Germinal center (tissue), 1 donor: ENCODE results near the gene LKAAEAR1.

Experiments
- DNase-seq: peaks from one replicate; pipeline ENCODE4 v3.0.0; 2012; ENCODE audit warnings: mixed read lengths, low spot score

Gene LKAAEAR1

DNA sequence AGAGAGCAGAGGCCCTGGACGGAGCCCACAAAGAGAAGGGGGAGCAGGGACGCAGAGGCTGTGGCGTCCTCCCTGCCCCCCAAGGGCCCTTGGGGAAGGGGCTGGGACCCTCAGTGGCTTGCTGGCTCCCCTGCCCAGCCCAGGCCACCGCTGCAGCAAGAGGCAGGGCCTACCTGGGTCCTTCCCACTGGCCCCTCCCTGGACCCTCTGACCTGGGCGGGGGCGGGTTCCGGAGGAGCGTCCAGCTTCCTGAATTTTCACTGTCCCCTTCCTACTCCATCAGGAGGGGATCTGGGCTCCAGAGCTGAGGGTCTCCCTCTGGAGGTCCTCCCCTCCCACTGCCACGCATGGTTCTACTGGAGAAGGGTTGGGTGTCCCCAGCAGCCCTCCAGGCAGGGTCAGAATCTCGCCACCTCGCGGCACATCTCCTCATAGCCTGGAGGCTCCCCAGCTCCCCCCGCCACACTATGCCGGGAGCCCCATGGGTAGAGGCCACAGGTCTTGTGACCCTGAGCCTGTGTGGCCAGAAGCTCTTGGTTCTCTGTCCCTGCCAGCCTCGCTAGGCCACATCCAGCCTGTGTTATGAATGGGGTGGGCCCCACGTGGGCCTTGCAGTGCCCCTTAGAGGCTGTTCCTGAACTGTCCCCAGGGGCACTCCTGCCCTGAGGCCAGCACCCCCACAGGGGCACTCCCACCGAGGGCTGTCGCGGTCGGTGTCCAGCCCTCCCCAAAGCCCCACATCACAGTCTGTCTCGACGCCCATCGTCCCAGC lies 33.8 kb downstream of the LKAAEAR1 start:
- no peak for DNase-seq

DNA sequence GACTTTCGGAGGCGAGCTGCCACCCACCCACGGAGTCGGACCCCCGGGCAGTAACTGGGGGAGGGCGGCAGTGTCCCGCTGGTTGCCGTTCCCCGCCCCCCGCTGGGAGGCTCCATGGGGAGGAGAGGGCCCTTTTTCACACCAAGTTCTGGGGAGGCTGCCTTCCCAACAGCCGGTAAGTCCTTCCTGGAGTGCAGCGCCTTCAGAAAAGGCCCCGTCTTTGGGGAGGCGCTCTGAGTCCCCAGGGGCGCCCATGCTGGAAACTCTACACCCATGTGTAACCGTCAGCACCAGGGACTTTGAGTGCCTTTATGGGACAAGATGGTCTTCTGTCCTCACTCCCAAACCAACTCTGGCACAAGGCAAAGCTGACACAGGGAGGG lies 34.3 kb downstream of the LKAAEAR1 start:
- no peak for DNase-seq

DNA sequence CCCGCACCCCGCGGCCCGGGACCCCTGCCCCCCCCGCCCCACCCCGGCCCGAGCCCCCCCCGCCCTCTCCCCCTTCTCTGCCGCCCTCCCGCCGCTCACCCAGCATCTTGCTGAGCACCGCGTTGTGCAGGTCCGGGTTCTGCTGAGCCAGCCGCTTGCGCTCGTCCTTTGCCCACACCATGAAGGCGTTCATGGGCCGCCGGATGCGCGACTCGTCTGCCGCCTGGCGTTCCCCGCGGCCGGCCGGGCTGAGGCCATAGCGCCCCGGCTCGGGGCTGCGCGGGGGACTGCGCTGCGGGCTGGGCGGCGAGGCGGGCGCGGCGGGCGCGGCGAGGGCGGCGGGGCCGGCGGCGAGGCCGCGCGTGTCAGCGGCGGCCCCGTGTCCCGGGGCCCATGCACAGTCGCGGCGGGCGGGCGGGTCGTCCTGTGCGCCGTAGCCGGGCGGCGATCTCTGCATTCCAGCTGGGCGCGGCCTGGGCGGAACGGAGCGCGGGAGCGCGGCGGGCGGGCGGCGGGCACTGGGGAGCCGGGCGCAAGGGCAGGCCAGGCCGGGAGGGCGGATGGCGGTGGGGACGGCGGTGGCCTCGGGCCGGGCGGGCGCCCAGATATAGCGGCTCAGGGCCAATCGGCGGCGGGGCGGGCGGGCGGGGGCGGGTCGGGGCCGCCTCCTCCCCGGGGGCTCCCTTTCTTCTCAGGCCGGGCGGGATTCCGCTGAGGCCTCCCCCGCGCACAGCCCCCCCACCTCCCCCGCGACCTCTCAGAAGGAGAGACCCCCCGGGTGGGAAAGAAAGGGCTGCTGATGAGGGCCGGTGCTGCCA lies 34.9 kb downstream of the LKAAEAR1 start, which contains the start of gene SOX18:
TSS of gene SOX18 (minus strand) at position 580 of the 818 bp plus-strand sequence. CDS start at position 457, 123 bp downstream.
- DNase-seq: no peak

DNA sequence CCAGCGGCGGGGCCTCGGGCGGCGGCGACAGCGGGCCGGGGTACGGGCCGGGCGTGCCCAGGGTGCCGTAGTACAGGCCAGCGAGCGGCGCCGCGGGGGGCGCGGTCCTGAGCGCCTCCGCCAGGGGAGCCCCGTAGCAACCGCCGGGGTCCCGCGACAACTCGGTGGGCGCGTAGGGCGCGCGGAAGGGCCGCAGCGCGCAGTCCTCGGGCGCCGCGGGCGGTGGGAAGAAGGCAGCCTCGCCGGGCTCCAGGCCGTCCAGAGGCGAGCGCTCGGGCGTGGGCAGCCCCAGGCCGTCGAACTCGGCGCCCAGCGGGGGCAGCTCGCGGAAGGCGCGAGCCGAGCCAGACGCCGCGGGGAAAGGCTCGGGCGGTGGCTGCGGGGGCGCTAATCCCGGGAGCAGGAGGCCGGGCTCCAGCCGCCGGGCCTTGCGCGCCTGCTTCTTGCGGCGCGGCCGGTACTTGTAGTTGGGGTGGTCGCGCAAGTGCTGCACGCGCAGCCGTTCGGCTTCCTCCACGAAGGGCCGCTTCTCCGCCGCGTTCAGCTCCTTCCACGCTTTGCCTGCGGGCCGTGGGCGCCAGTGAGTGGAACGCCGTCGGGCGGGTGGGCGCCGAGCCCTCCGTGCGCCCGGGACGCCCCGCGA lies 35.7 kb downstream of the LKAAEAR1 start:
- DNase-seq: no peak

DNA sequence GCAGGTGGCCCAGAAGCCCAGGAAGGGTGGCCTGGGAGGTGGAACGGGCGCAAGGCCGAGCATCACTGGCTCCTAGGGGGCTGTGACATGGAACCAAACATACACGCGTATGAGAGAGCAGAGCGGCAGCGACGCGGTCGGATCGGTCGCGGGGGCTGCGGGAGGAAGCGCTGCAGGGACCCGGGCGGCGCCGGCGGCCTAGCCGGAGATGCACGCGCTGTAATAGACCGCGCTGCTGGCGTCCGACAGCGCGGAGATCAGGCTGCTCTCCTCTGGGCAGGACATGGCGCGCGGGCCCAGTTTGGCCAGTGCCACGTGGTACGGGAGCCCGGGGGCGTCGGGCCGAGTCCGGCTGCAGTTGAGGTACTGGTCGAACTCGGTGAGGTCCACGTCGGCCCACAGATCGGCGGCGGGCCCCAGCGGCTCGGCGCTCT lies 36.2 kb downstream of the LKAAEAR1 start:
- no peak for DNase-seq

DNA sequence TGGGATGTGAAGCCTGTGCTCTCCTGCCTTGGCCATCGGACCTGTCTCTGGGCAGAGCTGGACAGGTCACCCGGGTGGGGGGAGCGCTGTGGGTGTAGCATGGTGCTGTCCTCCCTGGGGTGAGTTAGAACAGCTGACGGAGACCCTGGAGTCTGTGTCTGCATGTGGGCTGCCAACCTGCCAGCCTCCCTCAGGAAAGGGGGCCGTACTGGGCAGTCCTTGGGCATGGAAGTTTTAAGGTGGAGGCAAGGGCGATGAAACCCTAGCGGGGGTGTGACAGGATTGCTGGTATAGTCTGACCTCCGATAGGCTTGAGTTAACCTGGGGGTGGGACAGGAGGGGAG lies 37.2 kb downstream of the LKAAEAR1 start:
- no peak for DNase-seq

DNA sequence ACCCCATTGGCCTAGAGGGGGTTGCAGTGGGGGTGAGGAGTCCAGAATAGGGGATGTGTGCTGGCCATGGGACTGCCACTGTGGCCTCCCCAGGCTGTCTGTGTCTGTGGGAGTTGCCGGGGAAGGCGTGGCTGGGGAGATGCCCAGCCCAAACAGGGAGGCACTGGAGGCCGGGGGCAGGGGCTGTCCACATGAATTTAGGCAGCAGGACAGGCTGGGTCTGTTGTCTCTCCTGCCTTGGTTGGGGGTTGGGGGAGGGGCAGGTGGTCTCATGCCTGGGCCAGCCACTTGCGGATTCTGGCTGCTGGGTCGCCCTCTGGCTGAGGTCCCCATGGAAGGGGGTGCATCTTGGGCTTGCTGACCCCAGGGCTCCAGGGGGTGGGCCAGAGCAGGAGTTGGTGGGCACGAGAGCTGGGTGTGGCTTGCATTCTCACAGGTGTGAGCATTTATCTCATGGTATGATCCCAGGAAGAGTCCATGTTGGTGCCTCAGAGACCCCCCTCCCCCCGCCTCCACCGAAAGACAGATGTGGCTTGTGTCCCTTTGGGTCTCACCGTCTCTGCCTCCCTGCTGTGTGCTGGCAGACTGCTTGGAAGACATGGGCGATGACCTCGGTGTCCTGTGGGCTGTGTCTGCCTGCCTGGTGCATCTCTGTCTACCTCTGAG lies 38.7 kb downstream of the LKAAEAR1 start:
- no peak for DNase-seq

DNA sequence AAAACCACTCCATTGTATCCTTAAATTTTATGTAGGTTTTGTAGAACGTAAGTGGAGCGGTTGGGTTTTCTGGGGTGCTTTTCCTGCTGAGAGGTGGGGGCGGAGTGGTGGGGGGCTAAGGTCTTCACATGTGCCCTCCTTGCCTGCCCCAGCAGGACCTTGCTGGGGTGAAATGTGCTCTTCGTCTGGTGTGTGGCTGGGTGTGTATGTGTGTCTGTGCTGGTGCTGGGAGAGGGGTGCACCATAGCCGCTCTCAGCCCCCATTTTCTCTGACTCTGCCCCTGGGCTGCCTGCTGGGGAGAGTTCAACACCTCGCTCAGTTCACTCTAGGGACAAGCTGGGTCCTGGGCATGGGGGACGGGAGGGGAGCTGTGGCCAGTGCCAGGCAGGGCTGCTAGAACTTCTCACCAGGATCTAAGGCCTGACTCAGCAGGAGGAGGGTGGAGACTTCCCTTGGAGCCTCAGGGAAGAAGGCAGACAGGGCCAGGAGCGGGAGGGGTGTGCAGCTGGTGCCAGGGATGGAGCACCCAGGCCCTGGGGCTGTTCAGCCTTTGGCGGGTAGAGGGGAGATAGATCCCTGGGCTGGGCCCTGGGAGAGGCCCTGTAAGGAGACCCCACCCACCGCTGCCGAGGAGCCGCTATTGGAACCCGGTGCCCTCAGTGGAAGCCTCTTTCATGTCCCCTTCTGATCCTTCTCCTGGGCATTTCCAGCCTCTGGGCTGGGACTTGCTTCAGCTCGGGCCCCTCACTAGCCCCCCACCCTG lies 39.5 kb downstream of the LKAAEAR1 start:
- DNase-seq: no peak

DNA sequence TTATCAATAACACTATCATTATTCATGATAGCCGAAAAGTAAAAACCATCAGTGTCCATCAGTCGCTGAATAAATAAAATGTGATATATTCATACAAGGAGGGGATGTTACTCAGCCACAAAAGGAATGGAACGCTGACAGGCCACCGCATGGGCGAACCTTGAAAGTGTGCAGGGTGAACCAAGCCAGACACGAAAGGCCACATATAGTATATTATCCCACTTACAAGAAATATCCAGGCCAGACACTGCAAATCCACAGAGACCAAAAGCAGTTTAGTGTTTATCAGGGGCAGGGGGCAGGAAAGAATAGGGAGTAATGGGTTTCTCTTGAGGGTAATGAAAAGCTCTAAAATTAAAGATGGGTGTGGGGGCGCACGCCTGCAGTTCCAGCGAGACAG lies 40.4 kb downstream of the LKAAEAR1 start:
- DNase-seq: no peak

DNA sequence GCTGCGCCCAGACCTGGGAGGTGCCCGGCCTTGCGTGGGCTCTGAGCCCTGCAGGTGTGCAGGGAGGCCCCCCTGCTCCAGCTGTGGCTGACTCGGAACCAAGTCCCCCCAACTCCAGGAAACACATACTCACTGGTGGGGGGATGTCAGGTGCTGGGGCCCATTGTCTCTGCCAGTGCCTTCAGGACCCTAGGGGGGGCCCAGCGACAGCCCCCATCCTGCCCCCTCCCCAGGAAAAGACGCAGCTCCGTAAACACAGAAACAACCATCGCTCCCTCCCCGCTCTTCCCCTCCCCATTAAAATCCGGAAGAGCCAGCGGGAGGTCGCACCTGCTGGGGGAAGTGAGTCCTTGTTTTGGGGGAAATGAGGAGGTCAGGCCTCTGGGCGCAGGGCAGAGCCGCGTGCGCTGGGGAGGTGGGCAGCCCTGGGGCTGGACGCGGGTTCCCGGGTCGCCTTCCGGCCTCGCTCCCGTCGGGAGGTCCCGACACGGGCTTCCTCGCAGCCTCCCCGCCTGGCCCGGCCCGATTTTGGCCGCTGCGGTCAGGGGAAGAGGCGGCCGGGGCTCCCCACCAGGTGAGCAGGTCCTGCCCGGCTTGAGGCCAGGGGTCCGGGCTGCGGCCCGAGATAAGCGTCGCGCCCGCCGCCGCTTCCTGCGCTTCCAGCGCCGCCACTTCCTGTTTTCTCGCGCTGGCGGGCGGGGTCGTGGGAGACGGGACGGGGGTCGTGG lies 42.0 kb downstream of the LKAAEAR1 start:
- no peak for DNase-seq

DNA sequence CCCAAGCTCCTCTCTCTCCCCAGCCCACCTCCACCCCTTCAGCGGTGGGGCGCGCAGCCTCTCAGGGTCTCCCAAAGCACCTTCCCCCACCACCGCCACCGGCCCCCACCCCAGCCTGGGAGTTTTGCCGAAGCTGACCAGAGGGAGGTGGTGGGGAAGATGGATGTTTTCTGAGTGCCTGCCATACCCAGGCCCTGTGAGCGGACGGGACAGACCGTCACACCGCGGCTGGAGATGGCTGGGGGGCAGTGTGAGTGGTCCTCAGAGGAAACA lies 42.5 kb downstream of the LKAAEAR1 start:
- no peak for DNase-seq

DNA sequence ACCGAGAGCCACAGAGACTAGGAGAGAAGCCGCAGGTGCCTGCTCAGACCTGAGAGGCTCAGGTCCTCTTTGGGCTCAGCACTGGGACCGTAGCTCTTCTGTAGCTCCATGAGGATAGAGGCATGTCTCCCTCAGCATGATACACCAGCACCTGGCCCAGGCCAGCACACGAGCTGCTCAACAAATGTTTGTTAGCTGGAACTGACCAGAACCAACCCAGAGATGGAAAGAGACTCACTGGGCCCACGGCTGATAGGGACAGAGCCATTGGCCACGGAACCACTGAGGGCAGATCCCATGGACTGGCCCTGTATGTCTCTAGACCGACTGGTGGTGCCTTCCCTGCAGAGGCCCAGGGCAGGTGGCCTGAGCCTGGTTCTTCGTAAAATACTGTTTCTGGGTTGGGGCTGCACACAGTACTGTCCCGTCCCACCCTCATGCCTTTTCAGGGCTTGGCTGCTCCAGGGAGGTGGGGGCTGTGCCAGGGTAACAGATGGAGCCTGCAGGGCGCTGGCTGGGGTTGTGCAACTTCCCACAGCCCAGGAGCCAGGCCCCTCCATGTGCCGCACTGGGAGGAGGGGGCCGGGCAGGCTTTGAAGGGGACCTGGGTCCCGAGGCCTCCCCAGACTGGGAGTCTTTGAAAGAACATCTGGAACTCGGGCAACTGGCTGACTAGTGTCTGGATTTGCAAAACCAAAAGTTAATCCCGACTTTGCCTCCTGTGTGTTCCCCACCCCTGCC lies 43.0 kb downstream of the LKAAEAR1 start:
- DNase-seq: no peak

DNA sequence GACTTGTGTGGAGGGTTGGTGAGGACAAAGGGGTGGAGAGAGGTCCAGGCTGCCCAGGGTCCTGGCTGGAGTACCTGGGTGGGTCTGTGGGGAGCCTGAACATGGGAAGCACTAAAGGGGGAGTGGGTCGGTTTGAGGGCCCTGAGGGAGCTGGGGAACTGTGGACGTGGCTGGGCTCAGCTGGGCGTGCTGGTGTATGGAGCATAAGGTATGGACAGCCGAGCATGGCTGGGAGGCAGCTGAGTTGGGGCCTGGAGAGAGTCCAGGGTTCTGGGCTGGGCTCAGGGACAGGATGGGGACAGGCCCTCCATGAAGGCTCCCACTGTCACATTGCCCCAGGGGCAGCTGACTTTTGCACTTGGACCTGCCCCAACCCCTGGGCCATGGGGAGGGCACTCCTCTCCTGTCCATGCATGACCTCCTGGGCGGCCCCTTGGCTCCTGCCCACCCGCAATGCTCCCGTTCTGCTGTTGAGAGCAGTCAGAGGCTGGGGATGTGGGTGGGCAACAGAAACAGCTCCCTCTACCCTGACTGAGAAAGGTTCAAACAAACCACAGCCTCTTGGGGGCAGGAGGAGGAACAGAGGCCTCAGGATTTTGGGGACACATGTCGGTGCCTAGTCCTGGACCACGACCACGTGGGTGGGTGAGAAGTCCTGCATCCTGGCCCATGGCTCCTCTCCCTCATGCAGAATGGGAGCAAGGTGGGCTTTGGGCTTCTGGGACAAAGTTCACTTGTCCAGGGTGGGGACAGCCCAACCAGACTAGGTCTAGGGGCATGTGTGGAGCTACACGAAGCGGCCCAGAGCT lies 43.8 kb downstream of the LKAAEAR1 start:
- no peak for DNase-seq

DNA sequence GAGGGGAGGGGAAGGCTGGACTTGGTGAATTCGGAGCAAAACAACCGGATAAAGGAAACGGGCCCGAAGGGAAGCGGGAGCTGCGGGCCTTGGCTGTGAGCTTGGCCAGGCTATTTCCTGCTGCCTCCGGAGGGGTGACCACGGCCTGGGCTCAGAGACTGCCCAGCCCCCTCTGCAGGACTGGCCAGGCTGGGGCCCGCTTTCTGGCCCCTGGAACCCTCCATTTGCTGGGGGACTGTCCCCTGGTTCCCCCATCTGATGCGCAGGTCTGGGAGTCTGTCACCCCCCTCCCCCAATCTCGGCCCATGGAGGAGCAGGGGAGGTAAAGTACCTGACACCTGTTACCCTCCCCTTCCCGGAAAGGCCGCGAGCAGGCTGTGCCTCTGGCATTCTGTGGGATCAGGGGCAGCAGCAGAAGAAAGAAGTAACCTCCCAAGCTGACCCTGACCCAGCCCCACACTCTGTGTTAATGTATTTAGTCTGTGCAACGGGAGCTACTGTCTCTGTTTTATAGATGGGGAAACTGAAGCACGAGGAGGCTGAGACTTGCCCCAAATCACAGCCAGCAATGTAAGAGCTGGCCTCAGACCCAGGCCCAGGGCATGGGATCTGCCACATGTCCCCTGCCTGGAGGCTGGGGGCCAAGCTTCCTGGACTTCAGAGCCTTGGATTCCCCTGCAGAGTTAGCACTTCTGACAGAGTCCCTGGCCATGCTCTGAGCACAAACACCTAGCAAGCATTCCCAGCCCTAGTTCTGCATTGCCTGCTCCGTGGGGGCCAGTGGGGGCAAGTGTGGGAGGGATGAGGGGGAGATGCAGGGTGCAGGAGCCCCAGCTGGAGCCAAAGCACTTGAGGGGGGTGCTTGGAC lies 44.7 kb downstream of the LKAAEAR1 start:
- no peak for DNase-seq

DNA sequence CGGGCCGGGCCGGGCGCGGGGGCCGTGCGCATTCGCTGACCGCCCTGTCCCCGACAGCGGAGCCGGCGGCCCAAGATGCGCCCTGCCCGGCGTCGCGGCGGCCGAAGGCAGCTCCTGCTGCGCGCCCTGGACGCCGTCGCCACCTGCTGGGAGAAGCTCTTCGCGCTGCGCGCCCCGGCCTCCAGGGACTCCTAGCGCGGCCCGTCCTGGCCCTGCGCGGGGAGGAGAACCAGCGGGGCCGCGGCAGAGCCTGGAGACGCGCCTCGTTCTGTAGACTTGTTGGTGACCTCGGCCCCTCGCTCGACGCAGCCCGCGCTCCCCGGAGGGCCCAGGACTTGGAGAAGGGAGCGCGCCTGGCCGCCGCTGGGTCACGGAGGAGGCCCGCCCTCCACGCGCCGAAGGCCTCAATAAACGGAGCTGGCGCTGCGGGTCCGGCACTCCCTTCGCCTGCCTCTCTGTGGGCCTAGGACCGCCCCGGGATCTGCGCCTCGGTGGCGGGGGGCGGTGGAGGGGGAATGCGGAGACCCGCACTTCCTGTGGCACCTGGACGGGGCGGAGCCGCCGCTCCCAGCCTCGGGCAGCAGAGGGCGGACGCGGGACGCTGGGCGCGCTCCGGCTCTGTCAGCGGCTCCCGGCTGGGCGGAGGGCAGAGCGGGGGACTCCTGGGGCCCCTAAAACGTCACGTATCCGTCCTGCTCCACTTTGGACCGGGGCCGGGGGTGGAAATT lies 45.5 kb downstream of the LKAAEAR1 start:
- DNase-seq: peak; percentile 89

DNA sequence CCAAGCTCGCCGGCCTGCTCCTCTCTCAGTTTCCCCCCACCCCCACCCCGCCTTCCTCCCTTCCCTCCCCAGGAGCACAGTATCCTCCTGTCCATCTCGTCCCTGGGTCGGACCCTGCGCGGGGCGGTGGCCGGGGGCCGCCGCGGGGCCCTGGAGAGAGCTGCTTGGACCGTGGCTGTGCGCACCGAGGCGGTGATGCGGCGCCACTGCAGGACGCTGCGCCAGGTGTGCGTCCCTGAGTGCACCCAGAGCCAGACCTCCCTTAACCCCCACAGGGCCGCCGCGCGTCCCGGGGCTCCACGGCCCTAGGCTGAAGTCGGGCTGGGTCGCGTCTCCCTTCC lies 46.0 kb downstream of the LKAAEAR1 start:
- DNase-seq: peak; percentile 61

DNA sequence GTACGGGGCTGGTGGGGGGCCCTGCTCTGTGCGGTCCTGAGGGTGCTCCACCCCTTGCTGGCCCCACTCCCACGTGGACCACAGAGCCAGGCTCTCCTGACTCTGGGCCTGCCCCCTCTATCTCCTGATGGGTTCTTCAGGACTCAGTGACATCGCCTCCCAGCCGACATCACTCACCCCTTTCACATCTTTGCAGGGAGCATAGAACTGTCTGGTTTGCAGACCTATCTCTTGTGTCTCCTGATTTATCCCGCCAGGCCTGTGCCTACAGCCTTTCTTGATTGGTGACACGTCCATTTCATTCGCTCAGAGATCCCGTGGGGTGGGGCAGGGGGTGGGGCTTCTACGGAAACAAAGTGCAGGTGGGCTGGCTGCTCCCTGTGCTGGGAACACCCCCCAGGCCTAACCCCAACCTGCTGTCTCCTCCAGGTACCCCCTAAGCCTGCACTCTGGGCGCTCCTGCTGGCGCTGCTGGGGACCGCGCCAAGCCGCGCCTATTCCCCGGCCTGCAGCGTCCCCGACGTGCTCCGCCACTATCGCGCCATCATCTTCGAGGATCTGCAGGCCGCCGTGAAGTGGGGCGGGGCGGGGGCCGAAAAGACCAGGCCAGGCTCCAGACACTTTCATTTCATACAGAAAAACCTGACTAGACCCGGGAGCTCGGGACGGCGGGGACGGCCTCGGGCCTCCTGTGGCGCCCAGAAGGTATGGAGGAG lies 46.5 kb downstream of the LKAAEAR1 start:
- DNase-seq: peak; percentile 47

DNA sequence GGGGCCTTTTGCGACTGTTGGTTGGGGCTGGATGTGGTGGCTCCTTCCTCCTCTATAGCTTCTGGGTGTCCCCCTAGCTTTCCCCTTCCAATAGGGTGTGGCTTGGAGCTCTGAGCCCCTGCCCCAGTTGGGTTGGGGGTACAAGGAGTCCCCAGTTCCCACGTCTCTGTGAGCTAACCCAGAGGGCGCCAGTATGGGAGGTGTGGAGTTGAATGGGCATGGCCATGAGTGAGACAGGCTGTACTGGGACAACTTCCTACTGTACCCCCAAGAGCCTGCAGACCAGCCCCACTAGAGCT lies 47.0 kb downstream of the LKAAEAR1 start:
- no peak for DNase-seq
